Large intestine (tissue), 12 donors: ENCODE data around the gene ZNF771. TPM values are rescaled to one million over a fixed set of nuclear protein-coding genes. Genes with fewer than 3 reads are reported as not detected.

Source experiments
- DNase-seq, 2 donors: peaks; one replicate each; pipeline versions ENCODE4 v3.0.0 to v3.0.0-alpha.2; 2013
- H3K27ac ChIP-seq: one replicate; pipeline ENCODE4 v1.5.1; 2013; ENCODE audit warnings: low read length
- H3K27me3 ChIP-seq: 2 replicates; pipeline ENCODE4 v1.6.1; 2013; ENCODE audit warnings: low read length; ENCODE audit not compliant: control insufficient read depth, insufficient read depth
- H3K36me3 ChIP-seq: 2 replicates; pipeline ENCODE4 v1.6.1; 2013; ENCODE audit warnings: low read length; ENCODE audit not compliant: control insufficient read depth, insufficient read depth
- H3K4me1 ChIP-seq: one replicate; pipeline ENCODE4 v1.6.1; 2013; ENCODE audit warnings: low read length; ENCODE audit not compliant: control insufficient read depth, insufficient read depth
- H3K4me3 ChIP-seq: one replicate; pipeline ENCODE4 v1.5.1; 2013; ENCODE audit warnings: low read length
- H3K9me3 ChIP-seq: one replicate; pipeline ENCODE4 v1.6.1; 2013; ENCODE audit warnings: mild to moderate bottlenecking, low read depth, low read length, moderate library complexity; ENCODE audit not compliant: control insufficient read depth
- WGBS: methylation state at CpG from one replicate; pipeline ENCODE4 v1.1.5; 2013; ENCODE audit warnings: low lambda C conversion rate; ENCODE audit not compliant: insufficient coverage; 5-methylcytosine and 5-hydroxymethylcytosine counted together
- long read RNA-seq, 11 donors: transcript quantifications; one replicate each; lab custom pipeline, GENCODE V29; 2026
- polyA plus RNA-seq: library from polyadenylated mRNA; unstranded; fragments of 120-200 nt; gene quantifications from one replicate; pipeline ENCODE4 v1.2.1, GENCODE V29; 2013

The ZNF771 gene
- 4.0 TPM for polyA plus RNA-seq
- long read RNA-seq, donor 1, partial matches to known transcripts, result 0 of 1 reads
- long read RNA-seq, donor 1, other reads (novel, unspliced or antisense), result 0 of 1 reads
- long read RNA-seq, donor 2, partial matches to known transcripts, result 0 of 4 reads
- long read RNA-seq, donor 2, other reads (novel, unspliced or antisense), result 0 of 4 reads
- long read RNA-seq, donor 3, result 0 reads
- long read RNA-seq, donor 4, result 0 reads
- long read RNA-seq, donor 5, partial matches to known transcripts, result 0 of 1 reads
- long read RNA-seq, donor 5, other reads (novel, unspliced or antisense), result 0 of 1 reads
- long read RNA-seq, donor 6, transcript ZNF771-201 (3 exons, 2,371 nt), result major isoform, 6 of 89 reads
- long read RNA-seq, donor 6, partial matches to known transcripts, result 83 of 89 reads
- long read RNA-seq, donor 6, other reads (novel, unspliced or antisense), result 0 of 89 reads
- long read RNA-seq, donor 7, transcript ZNF771-201 (3 exons, 2,371 nt), result major isoform, 5 of 41 reads
- long read RNA-seq, donor 7, partial matches to known transcripts, result 0 of 41 reads
- long read RNA-seq, donor 7, other reads (novel, unspliced or antisense), result 35 of 41 reads
- long read RNA-seq, donor 8, partial matches to known transcripts, result 0 of 4 reads
- long read RNA-seq, donor 8, other reads (novel, unspliced or antisense), result 0 of 4 reads
- long read RNA-seq, donor 9, transcript ZNF771-201 (3 exons, 2,371 nt), result major isoform, 6 of 77 reads
- long read RNA-seq, donor 9, partial matches to known transcripts, result 69 of 77 reads
- long read RNA-seq, donor 9, other reads (novel, unspliced or antisense), result 0 of 77 reads
- long read RNA-seq, donor 10, partial matches to known transcripts, result 0 of 4 reads
- long read RNA-seq, donor 10, other reads (novel, unspliced or antisense), result 0 of 4 reads
- long read RNA-seq, donor 11, partial matches to known transcripts, result 8 of 67 reads
- long read RNA-seq, donor 11, other reads (novel, unspliced or antisense), result 56 of 67 reads

- Histone ChIP-seq H3K4me1 (peaks cover 7% of the 10 kb centered on the region), H3K36me3 (peaks cover 11% of the 10 kb centered on the region), H3K27ac (peak within 1 kb of the TSS; percentile 82), H3K27me3 (no peaks in the 10 kb centered on the region), H3K9me3 (no peaks in the 10 kb centered on the region), H3K4me3 (peak within 1 kb of the TSS; percentile 86)
- DNase-seq, result peak; percentile 84 to 95
- WGBS, result no CpG with 5 or more reads among the region's 65 CpGs
These were observed at the start of gene ZNF771 for GRCh38 chr16:30407102-30407803. Gene ZNF771 (plus strand): TSS chr16:30407606. CDS start chr16:30408054, 448 bp downstream.

- peaks cover 61% of the 10 kb centered on the region for H3K36me3 ChIP-seq
- no CpG with 5 or more reads among the region's 37 CpGs for WGBS
- H3K9me3 ChIP-seq, result no peaks in the 10 kb centered on the region
- no peak overlapping the region for H3K27ac ChIP-seq
- H3K4me3 ChIP-seq, result no peak overlapping the region
- peaks cover 13% of the 10 kb centered on the region for H3K4me1 ChIP-seq
- no peaks in the 10 kb centered on the region for H3K27me3 ChIP-seq
- DNase-seq, result no peak
These were observed 49.5 kb upstream of the ZNF771 start for GRCh38 chr16:30357715-30358576.

- H3K36me3 ChIP-seq, result peaks cover 60% of the 10 kb centered on the region
- no peak overlapping the region for H3K4me3 ChIP-seq
- no CpG with 5 or more reads among the region's 9 CpGs for WGBS
- H3K4me1 ChIP-seq, result peaks cover 13% of the 10 kb centered on the region
- no peaks in the 10 kb centered on the region for H3K27me3 ChIP-seq
- no peak for DNase-seq
- no peaks in the 10 kb centered on the region for H3K9me3 ChIP-seq
- H3K27ac ChIP-seq, result no peak overlapping the region
These were observed 48.8 kb upstream of the ZNF771 start for GRCh38 chr16:30358577-30358936.

DNA sequence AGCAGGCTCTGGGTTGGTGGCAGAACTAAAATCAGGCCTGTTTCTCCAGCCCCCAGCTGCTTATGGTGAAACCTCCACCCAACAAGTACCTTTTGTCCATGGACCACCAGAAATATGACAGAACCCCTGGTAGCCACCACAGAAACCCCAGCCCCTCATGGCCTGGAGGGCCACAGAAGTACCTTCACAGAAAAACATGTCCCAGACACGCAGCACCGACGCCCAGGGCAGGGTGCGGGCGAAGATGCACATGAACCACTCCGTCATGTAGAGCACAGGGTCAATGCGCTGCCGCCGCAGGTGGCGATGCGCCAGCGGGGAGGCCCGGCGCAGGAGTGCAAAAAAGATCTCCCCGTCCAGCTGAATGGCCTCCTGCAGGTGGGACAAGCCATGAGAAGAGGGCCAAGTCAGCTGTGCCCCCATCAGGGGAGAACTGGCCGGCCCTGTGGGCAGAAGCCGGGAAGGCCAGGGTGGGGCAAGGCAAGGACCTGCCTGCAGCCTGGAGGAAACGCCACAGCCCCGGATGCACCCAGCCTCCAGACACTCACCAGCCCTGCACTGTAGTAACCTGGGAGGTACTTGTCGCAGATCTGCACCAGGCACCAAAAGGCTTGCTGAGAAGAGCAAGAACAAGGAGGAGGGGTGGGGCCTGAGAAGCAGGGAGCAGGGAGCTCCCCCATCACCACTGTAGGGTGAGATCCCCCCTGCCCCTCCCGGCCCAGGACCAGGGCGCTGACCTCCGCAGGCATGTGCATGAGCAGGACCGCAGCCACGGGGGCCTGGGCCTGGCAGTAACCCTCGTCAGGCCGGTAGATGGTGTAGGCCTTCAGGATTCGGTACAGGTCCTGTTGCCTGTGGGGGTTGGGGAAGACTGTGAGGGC is 48.2 kb upstream of the ZNF771 start:
- Histone ChIP-seq H3K4me3 (no peak overlapping the region), H3K27ac (no peak overlapping the region), H3K36me3 (peaks cover 56% of the 10 kb centered on the region), H3K4me1 (peaks cover 8% of the 10 kb centered on the region), H3K9me3 (no peaks in the 10 kb centered on the region), H3K27me3 (no peaks in the 10 kb centered on the region)
- WGBS, result no CpG with 5 or more reads among the region's 28 CpGs
- DNase-seq, result no peak

GRCh38 chr16:30359871-30360170 is 47.6 kb upstream of the ZNF771 start:
- no peak overlapping the region for H3K4me3 ChIP-seq
- peaks cover 61% of the 10 kb centered on the region for H3K36me3 ChIP-seq
- H3K4me1 ChIP-seq, result peaks cover 7% of the 10 kb centered on the region
- no peaks in the 10 kb centered on the region for H3K9me3 ChIP-seq
- WGBS, result no CpG with 5 or more reads among the region's 6 CpGs
- DNase-seq, result no peak
- H3K27ac ChIP-seq, result no peak overlapping the region
- no peaks in the 10 kb centered on the region for H3K27me3 ChIP-seq

GRCh38 chr16:30361180-30361579 is 46.2 kb upstream of the ZNF771 start:
- H3K27me3 ChIP-seq, result no peaks in the 10 kb centered on the region
- WGBS, result 100% methylated on average over 1 of the region's 7 CpGs

DNA sequence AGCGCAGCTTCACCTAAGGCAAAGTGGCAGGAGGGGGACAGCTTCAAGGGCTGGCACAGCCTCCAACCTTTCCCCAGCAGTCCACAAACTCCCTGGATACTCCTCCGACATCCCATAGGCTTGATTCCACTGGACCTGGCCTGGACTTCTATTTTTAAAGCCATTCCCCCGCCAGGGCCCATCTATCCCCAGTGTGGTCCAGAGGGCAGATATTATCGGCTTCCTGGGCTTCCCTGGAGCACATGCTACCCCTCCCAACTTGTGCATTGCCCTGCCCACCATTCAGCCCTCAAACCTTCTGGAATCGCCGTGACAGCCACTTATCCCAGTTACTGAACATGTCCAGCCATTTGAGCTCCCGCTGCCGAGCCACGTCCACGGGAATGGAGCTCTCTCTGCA is 42.2 kb upstream of the ZNF771 start:
- Histone ChIP-seq H3K4me3 (no peak overlapping the region), H3K4me1 (peaks cover 8% of the 10 kb centered on the region), H3K36me3 (peaks cover 42% of the 10 kb centered on the region), H3K27ac (no peak overlapping the region), H3K9me3 (no peaks in the 10 kb centered on the region), H3K27me3 (no peaks in the 10 kb centered on the region)
- no peak for DNase-seq
- no CpG with 5 or more reads among the region's 10 CpGs for WGBS

More at GRCh38 chr16:30361180-30361579, 46.2 kb upstream of the ZNF771 start:
- H3K36me3 ChIP-seq, result peaks cover 70% of the 10 kb centered on the region
- no peak overlapping the region for H3K27ac ChIP-seq
- no peaks in the 10 kb centered on the region for H3K9me3 ChIP-seq
- no peak for DNase-seq
- H3K4me3 ChIP-seq, result no peak overlapping the region
- H3K4me1 ChIP-seq, result peaks cover 1% of the 10 kb centered on the region

GRCh38 chr16:30366511-30366910 is 40.9 kb upstream of the ZNF771 start:
- Histone ChIP-seq H3K36me3 (peaks cover 31% of the 10 kb centered on the region), H3K4me3 (no peak overlapping the region)

More at GRCh38 chr16:30366511-30366910, 40.9 kb upstream of the ZNF771 start:
- WGBS, result no CpG with 5 or more reads among the region's 4 CpGs
- Histone ChIP-seq H3K27me3 (no peaks in the 10 kb centered on the region), H3K4me1 (peaks cover 8% of the 10 kb centered on the region), H3K27ac (no peak overlapping the region), H3K9me3 (no peaks in the 10 kb centered on the region)
- no peak for DNase-seq
